Left lung (tissue), 10 donors: Measurements from ENCODE around the gene MS4A6E. TPM values are rescaled to one million over a fixed set of nuclear protein-coding genes. Genes with fewer than 3 reads are reported as not detected.

ENCODE experiments used
- ATAC-seq: fragments of 200-7000 bp; cut with Tn5 transposase; one replicate; pipeline ENCODE4 v1.9.1; 2020; ENCODE audit warnings: moderate library complexity
- DNase-seq, 4 donors: peaks; one replicate each; pipeline ENCODE4 v3.0.0-alpha.2; 2013 to 2020
- H3K27ac ChIP-seq, 2 donors: fragments of 200-600 bp; sonication (generic) in 1 of 2; one replicate each; pipeline versions ENCODE4 v1.5.0 to v1.8.0; 2020 to 2021
- H3K27me3 ChIP-seq, 2 donors: fragments of 200-600 bp; sonication (generic) in 1 of 2; one replicate each; pipeline versions ENCODE4 v1.5.0 to v1.8.0; 2020 to 2021
- H3K36me3 ChIP-seq, 2 donors: fragments of 200-600 bp; sonication (generic) in 1 of 2; one replicate each; pipeline versions ENCODE4 v1.5.0 to v1.8.0; 2020 to 2021
- H3K4me1 ChIP-seq, 2 donors: fragments of 200-600 bp; one replicate each; pipeline ENCODE4 v1.8.0; 2021
- H3K4me3 ChIP-seq, 2 donors: fragments of 200-600 bp; sonication (generic) in 1 of 2; one replicate each; pipeline versions ENCODE4 v1.5.0 to v1.8.0; 2020 to 2021; ENCODE audit warnings: mild to moderate bottlenecking in 1 of 2
- H3K9me3 ChIP-seq, 2 donors: fragments of 200-600 bp; sonication (generic) in 1 of 2; one replicate each; pipeline versions ENCODE4 v1.5.0 to v1.8.0; 2020 to 2021
- CTCF ChIP-seq, 2 donors: fragments of 200-600 bp; sonication (generic) in 1 of 2; IDR thresholded peaks; one replicate each; pipeline versions ENCODE4 v1.5.0 to v1.8.0; 2021; ENCODE audit warnings: antibody characterized with exemption in 2 of 2
- intact Hi-C, 2 donors: fragments of 100-400 bp; cut with DNase I; formaldehyde crosslinking; loops; one replicate each; pipeline versions ENCODE4 v1.11.2 to v1.14.2; 2022
- polyA plus RNA-seq, 6 donors: library from polyadenylated mRNA; unstranded; fragments of 120-200 nt; gene quantifications; one replicate each; pipeline ENCODE4 v1.2.1, GENCODE V29; 2013; ENCODE audit not compliant: insufficient read length in 6 of 6
- total RNA-seq, 2 donors: library from RNA; stranded (reverse); fragmentation: NEBNext Ultra II Directional; extraction: Animal tissue kit (Norgen Biotek cat#: 25700); gene quantifications; one replicate each; pipeline ENCODE4 v1.2.1, GENCODE V29; 2021
- donor health status: DM: no; HTN: yes; CAD: no.
- donor health status: DM: no; HTN: no; CAD: no.

MS4A6E gene
- total and polyA plus RNA-seq, 8 donors = 0.87 to 4.0 TPM; not detected in 6

GRCh38 chr11:60389279-60389910, 62.3 kb downstream of the MS4A6E start:
- TF ChIP-seq CTCF (IDR thresholded peaks at IDR 0.05) = no peak
- H3K4me3 ChIP-seq = no peak overlapping the region
- H3K27ac ChIP-seq = peak overlapping the region in 1 of 2 donors; percentile 64
- no peaks in the 10 kb centered on the region for H3K9me3 ChIP-seq
- intact Hi-C loops = no loop called here
- no peaks in the 10 kb centered on the region for H3K27me3 ChIP-seq
- ATAC-seq (peak; percentile 76), DNase-seq (no peak)
- peaks cover 0 to 37% of the 10 kb centered on the region in 2 donors for H3K4me1 ChIP-seq
- H3K36me3 ChIP-seq = peaks cover 0 to 27% of the 10 kb centered on the region in 2 donors

GRCh38 chr11:60390419-60390818, 63.4 kb downstream of the MS4A6E start:
- Histone ChIP-seq H3K9me3 (no peaks in the 10 kb centered on the region), H3K27me3 (no peaks in the 10 kb centered on the region), H3K4me1 (peaks cover 0 to 45% of the 10 kb centered on the region in 2 donors), H3K27ac (peak overlapping the region in 1 of 2 donors; percentile 64), H3K4me3 (no peak overlapping the region), H3K36me3 (peaks cover 0 to 21% of the 10 kb centered on the region in 2 donors)
- intact Hi-C loops = no loop called here
- no peak for DNase-seq
- TF ChIP-seq CTCF (IDR thresholded peaks at IDR 0.05) = no peak
- no peak for ATAC-seq

Other genes with a start within 250 kb of the MS4A6E start
- gene MS4A2, start 238.6 kb upstream of the MS4A6E start, total RNA-seq = 1 to 10 TPM; 3.3 to 6.1 TPM
- under 1 TPM in 5 of 6 donors, not detected in 1; 0.04 to 0.11 (median 0.08) TPM for gene MS4A2, start 238.6 kb upstream of the MS4A6E start, polyA plus RNA-seq
- 100 to 1,000 TPM; 128 to 143 TPM for gene MS4A6A, start 144.2 kb upstream of the MS4A6E start, total RNA-seq
- gene MS4A6A, start 144.2 kb upstream of the MS4A6E start, polyA plus RNA-seq = 10 to 100 TPM; 19.8 to 37.5 (median 26.7) TPM
- 1 to 10 TPM; 1.4 to 2.1 TPM for gene MS4A4E, start 84.1 kb upstream of the MS4A6E start, total RNA-seq
- 1 to 10 TPM; 1.2 to 3.0 (median 2.2) TPM for gene MS4A4E, start 84.1 kb upstream of the MS4A6E start, polyA plus RNA-seq
- 10 to 100 TPM; 57.5 to 93.6 TPM for gene MS4A4A, start 46.6 kb upstream of the MS4A6E start, total RNA-seq
- 10 to 100 TPM in 5 of 6 donors, 1 to 10 TPM in 1; 7.4 to 15.4 (median 12.8) TPM for gene MS4A4A, start 46.6 kb upstream of the MS4A6E start, polyA plus RNA-seq
- 100 to 1,000 TPM in 1 of 2 donors, 10 to 100 TPM in 1; 80.6 to 143 TPM for gene MS4A7, start 51.3 kb downstream of the MS4A6E start, total RNA-seq
- 10 to 100 TPM; 11.5 to 20.3 (median 14.2) TPM for gene MS4A7, start 51.3 kb downstream of the MS4A6E start, polyA plus RNA-seq
- 1 to 10 TPM; 3.7 to 4.1 TPM for gene MS4A14, start 69.2 kb downstream of the MS4A6E start, total RNA-seq
- gene MS4A14, start 69.2 kb downstream of the MS4A6E start, polyA plus RNA-seq = under 1 TPM; 0.30 to 0.83 (median 0.64) TPM
- gene MS4A5, start 102.3 kb downstream of the MS4A6E start, total RNA-seq = not detected
- under 1 TPM in 2 of 6 donors, not detected in 4; 0.23 to 0.33 TPM for gene MS4A5, start 102.3 kb downstream of the MS4A6E start, polyA plus RNA-seq
- 1 to 10 TPM in 1 of 2 donors, under 1 TPM in 1; 0.73 to 1.7 TPM for gene MS4A1, start 128.6 kb downstream of the MS4A6E start, total RNA-seq
- gene MS4A1, start 128.6 kb downstream of the MS4A6E start, polyA plus RNA-seq = 1 to 10 TPM in 4 of 6 donors, under 1 TPM in 2; 0.36 to 2.1 (median 1.1) TPM
- gene MS4A12, start 165.5 kb downstream of the MS4A6E start, total RNA-seq = not detected
- not detected for gene MS4A12, start 165.5 kb downstream of the MS4A6E start, polyA plus RNA-seq
- not detected for gene MS4A13, start 188.1 kb downstream of the MS4A6E start, total RNA-seq
- not detected for gene MS4A13, start 188.1 kb downstream of the MS4A6E start, polyA plus RNA-seq